Measurements from ENCODE around the gene CDH24. TPM values are rescaled to one million over a fixed set of nuclear protein-coding genes. Genes with fewer than 3 reads are reported as not detected.

CDH24 gene
- polyA plus RNA-seq, 1 donor (not counting 4 experiments of a cell fraction or from before 2014, with no cell fraction given): 3.9 TPM

DNA sequence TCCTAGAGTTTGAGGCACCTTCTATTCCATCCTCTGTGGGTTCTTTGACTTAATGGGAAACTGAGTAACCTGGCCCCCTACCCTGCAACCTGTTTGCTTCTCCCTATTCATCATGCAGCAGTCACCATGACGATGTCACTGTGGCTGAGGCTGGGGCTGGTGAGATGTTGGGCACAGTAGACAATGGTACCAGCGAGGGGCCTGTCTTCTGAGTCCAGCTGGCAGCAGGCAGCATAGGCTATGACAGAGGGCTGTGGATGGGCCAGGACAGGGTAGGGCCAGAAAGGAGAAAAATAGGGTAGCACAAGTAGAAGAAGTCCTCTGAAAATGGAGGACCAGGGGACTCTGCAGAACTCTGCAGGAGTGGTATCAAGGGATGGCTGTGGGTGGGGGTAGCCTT, 45.5 kb upstream of the CDH24 start:
- DNase-seq (ENCODE audit: low read depth, low spot score) (no peak), FAIRE-seq (no peak)
- no peak overlapping the region for H3K4me2 ChIP-seq (ENCODE audit: control insufficient read depth, extremely low read depth, insufficient read depth, low read depth, low read length)
- H3K79me2 ChIP-seq (ENCODE audit: control insufficient read depth, insufficient read depth, low read length): peaks cover 17% of the 10 kb centered on the region
- H3K9me1 ChIP-seq (ENCODE audit: control insufficient read depth, extremely low read depth, insufficient read depth, low read length): peaks cover 3% of the 10 kb centered on the region
- H4K20me1 ChIP-seq (ENCODE audit: control insufficient read depth, extremely low read depth, insufficient read depth, low read length): peaks cover 3% of the 10 kb centered on the region
- H3K27ac ChIP-seq (ENCODE audit: control insufficient read depth, insufficient read depth, low read length): no peak overlapping the region
- dilution Hi-C loops (cut with MboI; ENCODE audit: extremely low pct_ligation_motif_present, low sequenced_read_pairs): no loop called here
- H3K27me3 ChIP-seq (ENCODE audit: control insufficient read depth, extremely low read depth, insufficient read depth, low read length): no peaks in the 10 kb centered on the region
- H3K36me3 ChIP-seq (ENCODE audit: control insufficient read depth in 2 of 2, extremely low read depth in 1 of 2, insufficient read depth in 2 of 2, low read length in 2 of 2): peaks cover 5 to 6% of the 10 kb centered on the region in 2 experiments
- H3K9me3 ChIP-seq (ENCODE audit: control insufficient read depth, low read depth, low read length): no peaks in the 10 kb centered on the region
- H2AFZ ChIP-seq (ENCODE audit: control insufficient read depth, low read length): no peak overlapping the region
- no peaks in the 10 kb centered on the region for H3K4me1 ChIP-seq (ENCODE audit: control insufficient read depth, extremely low read depth, insufficient read depth, low read length)
- TF ChIP-seq EZH2 (IDR thresholded peaks at IDR 0.05; ENCODE audit: low read length): no peak
- TF ChIP-seq, protein P1, sequence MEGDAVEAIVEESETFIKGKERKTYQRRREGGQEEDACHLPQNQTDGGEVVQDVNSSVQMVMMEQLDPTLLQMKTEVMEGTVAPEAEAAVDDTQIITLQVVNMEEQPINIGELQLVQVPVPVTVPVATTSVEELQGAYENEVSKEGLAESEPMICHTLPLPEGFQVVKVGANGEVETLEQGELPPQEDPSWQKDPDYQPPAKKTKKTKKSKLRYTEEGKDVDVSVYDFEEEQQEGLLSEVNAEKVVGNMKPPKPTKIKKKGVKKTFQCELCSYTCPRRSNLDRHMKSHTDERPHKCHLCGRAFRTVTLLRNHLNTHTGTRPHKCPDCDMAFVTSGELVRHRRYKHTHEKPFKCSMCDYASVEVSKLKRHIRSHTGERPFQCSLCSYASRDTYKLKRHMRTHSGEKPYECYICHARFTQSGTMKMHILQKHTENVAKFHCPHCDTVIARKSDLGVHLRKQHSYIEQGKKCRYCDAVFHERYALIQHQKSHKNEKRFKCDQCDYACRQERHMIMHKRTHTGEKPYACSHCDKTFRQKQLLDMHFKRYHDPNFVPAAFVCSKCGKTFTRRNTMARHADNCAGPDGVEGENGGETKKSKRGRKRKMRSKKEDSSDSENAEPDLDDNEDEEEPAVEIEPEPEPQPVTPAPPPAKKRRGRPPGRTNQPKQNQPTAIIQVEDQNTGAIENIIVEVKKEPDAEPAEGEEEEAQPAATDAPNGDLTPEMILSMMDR (optimal IDR thresholded peaks at IDR 0.05 in 1 of 3, IDR thresholded peaks at IDR 0.05 in 1 of 3, conservative IDR thresholded peaks at IDR 0.05 in 1 of 3; ENCODE audit: extremely low read depth in 1 of 3, insufficient read depth in 2 of 3, low read length in 3 of 3): no peak
- H3K9ac ChIP-seq (ENCODE audit: control insufficient read depth, extremely low read depth, insufficient read depth, low read length): no peak overlapping the region
- no peak overlapping the region for H3K4me3 ChIP-seq (ENCODE audit: control insufficient read depth in 2 of 3, extremely low read depth in 1 of 3, insufficient read depth in 2 of 3, low read depth in 1 of 3, low read length in 3 of 3)

DNA sequence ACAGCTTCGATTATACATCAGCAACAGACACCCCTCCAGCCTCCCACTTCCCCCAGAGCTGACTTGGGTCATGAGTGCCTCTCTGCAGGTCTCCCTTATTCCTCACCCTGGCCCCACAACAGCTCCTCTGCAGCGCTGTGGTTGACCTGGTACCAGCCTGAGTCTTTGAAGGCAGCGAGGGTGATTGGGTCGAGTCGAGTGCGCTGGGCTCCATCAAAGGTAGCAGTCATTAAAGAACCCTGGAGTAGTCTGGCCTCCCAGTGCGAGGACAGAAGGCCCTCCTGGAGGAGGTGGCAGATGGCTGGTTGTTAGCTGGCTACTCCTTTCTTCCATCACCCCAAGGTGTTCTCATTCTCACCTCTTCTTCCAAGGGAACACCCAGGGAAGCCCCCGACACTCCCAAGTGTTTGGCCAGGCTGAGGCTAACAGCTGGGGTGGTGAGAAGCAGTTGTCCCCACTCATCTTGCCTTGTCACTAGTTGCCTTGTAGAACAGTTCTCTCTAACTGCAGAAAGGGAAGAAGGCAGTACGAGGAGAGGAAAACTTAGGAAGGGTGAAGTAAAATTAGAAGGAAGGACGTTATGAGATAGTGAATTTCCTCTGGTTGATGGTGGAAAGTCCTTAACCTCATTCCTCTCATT, 44.8 kb upstream of the CDH24 start:
- Histone ChIP-seq H4K20me1 (ENCODE audit: control insufficient read depth, extremely low read depth, insufficient read depth, low read length) (peaks cover 9% of the 10 kb centered on the region), H3K4me2 (ENCODE audit: control insufficient read depth, extremely low read depth, insufficient read depth, low read depth, low read length) (no peak overlapping the region), H3K4me1 (ENCODE audit: control insufficient read depth, extremely low read depth, insufficient read depth, low read length) (peaks cover 5% of the 10 kb centered on the region), H3K79me2 (ENCODE audit: control insufficient read depth, insufficient read depth, low read length) (peaks cover 24% of the 10 kb centered on the region), H3K9me1 (ENCODE audit: control insufficient read depth, extremely low read depth, insufficient read depth, low read length) (peaks cover 4% of the 10 kb centered on the region), H3K36me3 (ENCODE audit: control insufficient read depth in 2 of 2, extremely low read depth in 1 of 2, insufficient read depth in 2 of 2, low read length in 2 of 2) (peaks cover 5 to 13% of the 10 kb centered on the region in 2 experiments), H3K4me3 (ENCODE audit: control insufficient read depth in 2 of 3, extremely low read depth in 1 of 3, insufficient read depth in 2 of 3, low read depth in 1 of 3, low read length in 3 of 3) (no peak overlapping the region), H3K27me3 (ENCODE audit: control insufficient read depth, extremely low read depth, insufficient read depth, low read length) (no peaks in the 10 kb centered on the region), H2AFZ (ENCODE audit: control insufficient read depth, low read length) (no peak overlapping the region), H3K9ac (ENCODE audit: control insufficient read depth, extremely low read depth, insufficient read depth, low read length) (no peak overlapping the region), H3K9me3 (ENCODE audit: control insufficient read depth, low read depth, low read length) (no peaks in the 10 kb centered on the region), H3K27ac (ENCODE audit: control insufficient read depth, insufficient read depth, low read length) (no peak overlapping the region)
- TF ChIP-seq, protein P1 (optimal IDR thresholded peaks at IDR 0.05 in 1 of 3, IDR thresholded peaks at IDR 0.05 in 1 of 3, conservative IDR thresholded peaks at IDR 0.05 in 1 of 3; ENCODE audit: extremely low read depth in 1 of 3, insufficient read depth in 2 of 3, low read length in 3 of 3): no peak
- no peak for TF ChIP-seq EZH2 (IDR thresholded peaks at IDR 0.05; ENCODE audit: low read length)
- dilution Hi-C loops (cut with MboI; ENCODE audit: extremely low pct_ligation_motif_present, low sequenced_read_pairs): no loop called here
- no peak for DNase-seq (ENCODE audit: low read depth, low spot score)
- no peak for FAIRE-seq
